Esophagus muscularis mucosa (tissue), 4 donors: ENCODE results near the gene SRPRB.

Experiments
- EP300 ChIP-seq: sonication (generic); formaldehyde crosslinking; IDR thresholded peaks from one replicate; pipeline ENCODE4 v1.6.1; 2017; ENCODE audit warnings: antibody characterized with exemption
- POLR2A ChIP-seq: fragments of 450-650 bp; IDR thresholded peaks from one replicate; pipeline ENCODE4 v1.6.1; 2017; ENCODE audit warnings: antibody characterized with exemption, moderate library complexity, mild to moderate bottlenecking, low read depth
- TF ChIP-seq, protein P1 (sequence below), 3 experiments: fragments of 200-600 bp in 2 of 3; fragments of 450-650 bp in 1 of 3; sonication (generic) in 2 of 3; IDR thresholded peaks; one replicate each; pipeline ENCODE4 v1.5.1; 2017 to 2019; ENCODE audit warnings: antibody characterized with exemption in 3 of 3, mild to moderate bottlenecking in 2 of 3, moderate library complexity in 1 of 3

DNA sequence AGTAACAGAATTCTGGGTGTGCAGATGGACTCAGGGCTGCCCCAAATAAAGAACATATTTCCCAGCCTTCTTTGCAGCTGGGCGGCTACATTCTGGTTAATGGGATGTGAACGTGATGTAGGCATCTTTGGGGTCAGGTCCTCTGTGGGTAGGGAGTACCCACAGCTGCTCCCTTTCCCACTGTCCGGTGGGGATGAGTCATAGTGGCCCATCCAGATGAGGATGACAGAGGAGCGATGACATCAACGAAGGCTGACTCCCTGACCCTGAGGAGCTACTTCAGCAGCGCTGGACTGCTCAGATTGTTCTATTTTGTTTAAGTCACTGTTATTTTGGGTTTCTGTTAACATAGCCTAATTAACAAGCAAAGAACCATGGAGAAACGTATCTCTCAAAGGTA, 38.0 kb downstream of the SRPRB start:
- TF ChIP-seq POLR2A = no peak
- TF ChIP-seq, protein P1, sequence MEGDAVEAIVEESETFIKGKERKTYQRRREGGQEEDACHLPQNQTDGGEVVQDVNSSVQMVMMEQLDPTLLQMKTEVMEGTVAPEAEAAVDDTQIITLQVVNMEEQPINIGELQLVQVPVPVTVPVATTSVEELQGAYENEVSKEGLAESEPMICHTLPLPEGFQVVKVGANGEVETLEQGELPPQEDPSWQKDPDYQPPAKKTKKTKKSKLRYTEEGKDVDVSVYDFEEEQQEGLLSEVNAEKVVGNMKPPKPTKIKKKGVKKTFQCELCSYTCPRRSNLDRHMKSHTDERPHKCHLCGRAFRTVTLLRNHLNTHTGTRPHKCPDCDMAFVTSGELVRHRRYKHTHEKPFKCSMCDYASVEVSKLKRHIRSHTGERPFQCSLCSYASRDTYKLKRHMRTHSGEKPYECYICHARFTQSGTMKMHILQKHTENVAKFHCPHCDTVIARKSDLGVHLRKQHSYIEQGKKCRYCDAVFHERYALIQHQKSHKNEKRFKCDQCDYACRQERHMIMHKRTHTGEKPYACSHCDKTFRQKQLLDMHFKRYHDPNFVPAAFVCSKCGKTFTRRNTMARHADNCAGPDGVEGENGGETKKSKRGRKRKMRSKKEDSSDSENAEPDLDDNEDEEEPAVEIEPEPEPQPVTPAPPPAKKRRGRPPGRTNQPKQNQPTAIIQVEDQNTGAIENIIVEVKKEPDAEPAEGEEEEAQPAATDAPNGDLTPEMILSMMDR (IDR thresholded peaks at IDR 0.05) = no peak
- TF ChIP-seq EP300 = no peak
